Medulla oblongata (tissue), 1 donor: ENCODE results near the gene ZNF526.

Experiments used
- DNase-seq: peaks from one replicate; pipeline ENCODE4 v3.0.0-alpha.2; 2015; ENCODE audit errors: extremely low spot score

ZNF526 gene

GRCh38 chr19:42219812-42220750, at the start of gene ZNF526:
Gene ZNF526 (plus strand): TSS chr19:42220312. CDS start chr19:42224404, 4,092 bp downstream.
- DNase-seq, result peak; percentile 99

GRCh38 chr19:42170715-42171114, 49.4 kb upstream of the ZNF526 start:
- no peak for DNase-seq

- DNase-seq, result no peak
Observed at GRCh38 chr19:42172261-42172660, 47.9 kb upstream of the ZNF526 start.

- DNase-seq, result no peak
Observed at GRCh38 chr19:42173695-42174094, 46.4 kb upstream of the ZNF526 start.

GRCh38 chr19:42174188-42174587, 45.9 kb upstream of the ZNF526 start:
- DNase-seq, result no peak

- no peak for DNase-seq
Observed at GRCh38 chr19:42174958-42175734, 45.0 kb upstream of the ZNF526 start.

- DNase-seq, result peak; percentile 30
Observed at GRCh38 chr19:42175952-42176648, 44.0 kb upstream of the ZNF526 start.

- DNase-seq, result no peak
Observed at GRCh38 chr19:42176649-42176989, 43.5 kb upstream of the ZNF526 start.

- DNase-seq, result peak; percentile 57
Observed at GRCh38 chr19:42176990-42177685, 43.0 kb upstream of the ZNF526 start.

GRCh38 chr19:42177686-42178019, 42.5 kb upstream of the ZNF526 start:
- no peak for DNase-seq

- no peak for DNase-seq
Observed at GRCh38 chr19:42178791-42179674, 41.1 kb upstream of the ZNF526 start.

GRCh38 chr19:42184401-42184861, 35.7 kb upstream of the ZNF526 start:
- DNase-seq, result peak; percentile 91

- DNase-seq, result peak; percentile 47
Observed at GRCh38 chr19:42185277-42185676, 34.8 kb upstream of the ZNF526 start.

- DNase-seq, result no peak
Observed at GRCh38 chr19:42188665-42189064, 31.4 kb upstream of the ZNF526 start.

GRCh38 chr19:42189133-42189532, 31.0 kb upstream of the ZNF526 start:
- DNase-seq, result no peak

GRCh38 chr19:42191330-42191729, 28.8 kb upstream of the ZNF526 start:
- no peak for DNase-seq

GRCh38 chr19:42191855-42192254, 28.3 kb upstream of the ZNF526 start:
- no peak for DNase-seq

GRCh38 chr19:42193294-42193693, 26.8 kb upstream of the ZNF526 start:
- no peak for DNase-seq

- no peak for DNase-seq
Observed at GRCh38 chr19:42193706-42194105, 26.4 kb upstream of the ZNF526 start.
